HG02884 (cell line): ENCODE measurements around the gene SPTB.

ENCODE experiments used
- ATAC-seq: cut with Tn5 transposase; IDR thresholded peaks from one replicate; pipeline ENCODE4 v1.9.1; 2021; ENCODE audit warnings: mild to moderate bottlenecking, moderate library complexity; ENCODE audit not compliant: unreplicated experiment

SPTB gene

DNA sequence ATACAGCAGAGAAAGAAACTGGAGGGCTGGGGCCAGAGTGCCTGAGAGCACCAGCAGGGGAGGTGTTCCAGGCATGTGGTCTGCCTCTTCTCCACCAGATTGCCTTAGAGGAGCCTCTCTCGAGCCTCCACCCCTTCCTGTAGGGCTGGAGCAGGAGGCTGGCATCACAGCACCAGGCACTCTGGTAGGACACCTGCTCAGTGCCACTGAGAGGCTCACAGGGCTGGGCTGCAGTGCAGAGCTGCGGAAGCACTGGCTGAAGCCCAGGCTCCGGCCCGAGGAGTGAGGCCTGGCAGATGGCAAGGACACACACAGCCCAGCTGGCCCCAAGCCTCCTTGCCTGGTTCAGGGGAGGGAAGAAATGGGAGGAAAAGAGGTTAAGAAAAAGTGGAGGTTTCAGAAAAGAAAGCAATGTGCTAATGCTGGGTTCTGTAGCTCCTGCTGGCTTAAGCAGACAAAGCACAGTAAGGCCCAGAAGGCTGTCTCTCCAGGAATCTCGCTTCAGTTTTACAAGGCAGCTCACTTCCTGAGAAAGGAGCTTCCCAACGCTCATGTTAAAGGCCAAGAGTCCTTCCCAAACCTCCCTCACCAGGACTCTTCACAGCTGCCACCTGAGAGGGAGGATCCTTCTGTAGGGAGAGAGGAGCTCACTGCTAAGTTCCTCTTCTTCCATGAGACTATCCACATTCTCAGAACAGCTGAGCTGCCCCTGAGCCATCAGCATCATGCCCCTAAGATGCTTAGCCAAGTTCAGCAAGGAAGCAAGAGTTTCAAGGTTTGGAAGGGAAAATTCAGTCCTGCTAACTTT is 23.8 kb downstream of the SPTB start:
- no peak for ATAC-seq

DNA sequence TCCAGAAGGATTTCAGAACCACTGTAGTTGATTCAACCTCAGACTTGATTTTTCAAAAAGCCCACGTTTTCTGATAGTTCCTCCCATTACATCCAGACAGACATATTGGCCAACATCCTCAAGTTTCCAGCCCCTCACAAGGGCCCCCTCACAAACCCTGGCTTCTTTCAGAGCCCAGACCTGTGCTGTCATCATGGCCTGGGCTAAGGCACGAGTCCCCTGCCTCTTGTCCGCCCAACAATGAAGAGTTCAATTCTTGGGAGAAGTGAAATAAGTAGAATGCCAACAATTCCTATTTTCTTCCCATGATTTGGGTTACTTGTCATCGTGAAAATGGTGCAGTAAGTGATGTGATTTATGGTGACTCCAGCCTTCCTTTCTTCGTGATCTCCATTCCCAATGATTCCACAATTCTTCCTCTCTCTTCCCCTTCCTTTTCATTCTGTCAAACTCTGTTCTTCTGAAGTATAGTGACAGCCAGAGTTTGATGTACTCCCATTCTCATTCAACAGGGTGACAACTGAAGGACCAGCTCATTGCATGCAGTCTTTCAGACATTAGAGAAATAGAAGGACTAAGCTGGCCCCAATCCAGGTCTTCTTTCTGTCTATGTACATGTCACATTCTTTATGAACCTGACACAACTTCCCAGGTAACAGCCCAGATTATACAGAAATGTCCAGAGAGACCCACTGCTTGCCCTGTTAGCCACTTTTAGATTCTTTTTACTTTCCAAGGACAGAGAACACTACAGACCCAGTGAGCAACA is 29.2 kb downstream of the SPTB start:
- no peak for ATAC-seq

DNA sequence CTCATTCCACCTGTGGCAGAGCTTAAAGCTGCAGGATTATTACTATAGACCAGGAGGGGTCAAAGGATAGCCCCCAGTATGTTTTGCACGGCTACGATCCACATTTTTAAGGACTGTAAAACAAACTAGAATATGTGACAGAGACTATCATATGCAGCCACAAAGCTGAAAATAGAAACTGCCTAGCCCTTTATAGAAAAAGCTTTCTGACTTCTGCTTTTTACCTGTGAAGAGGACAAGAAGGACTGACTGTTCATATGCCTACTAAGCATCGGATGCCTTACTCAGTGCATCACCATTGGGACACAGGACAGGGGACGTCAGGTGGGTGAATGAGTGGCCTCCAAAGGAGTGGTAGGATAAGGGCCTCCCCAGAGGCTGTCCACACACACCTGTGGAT is 29.8 kb downstream of the SPTB start:
- no peak for ATAC-seq

DNA sequence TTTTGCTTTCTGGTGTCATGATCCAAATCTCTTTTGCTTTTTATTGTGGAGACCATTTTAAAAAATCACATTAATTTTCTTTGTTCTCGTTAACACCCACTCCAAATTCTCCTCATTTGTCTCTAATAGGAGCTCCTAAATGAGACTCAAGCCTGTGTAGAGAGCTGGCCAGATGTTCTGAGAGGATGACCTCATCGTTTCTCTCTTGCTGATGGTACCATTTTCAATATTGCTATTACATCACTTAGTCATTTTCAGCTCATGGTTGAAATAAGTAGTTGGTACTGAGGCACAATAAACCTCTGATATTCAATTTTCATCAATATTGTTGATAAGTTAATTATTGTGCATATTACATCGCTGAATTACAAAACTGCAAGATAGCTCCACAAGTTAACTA is 31.5 kb downstream of the SPTB start:
- no peak for ATAC-seq

DNA sequence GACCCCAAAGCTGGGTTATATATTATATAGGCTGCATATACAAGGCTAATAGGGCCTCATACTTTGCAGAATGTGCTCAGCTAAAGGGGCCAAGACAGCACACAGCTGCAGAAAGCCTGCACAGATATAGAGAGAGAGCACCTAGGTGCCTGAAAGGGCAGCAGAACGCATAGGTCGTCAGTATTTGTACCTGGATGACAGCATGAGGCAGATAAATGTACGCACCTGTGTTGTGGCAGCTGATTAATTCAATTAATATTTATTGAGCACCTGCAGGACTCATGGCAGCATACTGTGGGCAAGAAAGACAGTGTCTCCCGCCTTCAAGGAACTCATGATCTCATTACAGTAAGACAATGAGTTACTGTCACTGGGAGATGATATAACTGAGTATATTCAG is 33.4 kb downstream of the SPTB start:
- no peak for ATAC-seq

DNA sequence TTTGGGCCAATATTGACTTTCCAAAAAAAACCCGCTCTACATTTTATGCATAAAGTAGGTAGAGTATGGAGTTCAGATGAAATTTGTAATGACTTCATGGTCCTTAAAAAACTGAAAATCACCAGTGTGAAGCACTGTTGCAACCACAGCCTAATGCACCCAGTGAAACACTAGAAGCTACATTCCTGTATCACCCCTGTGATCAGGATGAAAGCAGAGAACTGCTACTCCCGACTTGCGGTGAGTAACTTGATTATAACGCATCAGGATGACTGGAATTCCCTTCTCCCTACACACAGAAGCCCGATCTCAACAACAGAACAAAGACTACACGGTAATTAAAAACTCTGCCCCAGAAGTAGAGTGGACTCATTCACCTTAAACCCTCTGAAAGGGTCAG is 33.8 kb downstream of the SPTB start:
- no peak for ATAC-seq

DNA sequence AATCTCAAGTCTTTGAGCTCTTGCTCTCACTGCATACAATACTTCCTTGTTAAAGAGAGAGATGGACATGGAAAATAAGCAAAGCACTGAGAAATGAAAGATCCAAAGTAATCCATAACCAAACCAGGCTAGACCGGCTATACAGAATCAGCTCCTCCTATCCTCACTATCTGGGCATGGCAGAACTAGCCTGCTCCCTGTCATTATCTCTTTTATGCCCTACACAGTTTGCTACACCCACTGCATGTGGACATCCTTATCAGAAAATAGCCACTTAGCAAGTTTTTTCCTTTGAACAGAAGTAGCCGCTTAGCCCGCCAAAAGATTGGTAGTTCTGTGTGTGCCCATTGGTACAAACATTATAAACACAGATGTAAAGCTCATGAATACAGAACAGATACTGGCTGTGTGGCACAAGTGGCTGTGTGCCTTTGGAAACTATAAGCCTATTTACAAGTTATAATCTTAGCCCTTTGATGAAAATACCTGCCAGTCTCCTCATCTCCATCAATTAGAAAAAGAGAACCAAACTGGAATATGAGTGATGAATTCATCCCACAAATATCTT is 34.7 kb downstream of the SPTB start:
- no peak for ATAC-seq

DNA sequence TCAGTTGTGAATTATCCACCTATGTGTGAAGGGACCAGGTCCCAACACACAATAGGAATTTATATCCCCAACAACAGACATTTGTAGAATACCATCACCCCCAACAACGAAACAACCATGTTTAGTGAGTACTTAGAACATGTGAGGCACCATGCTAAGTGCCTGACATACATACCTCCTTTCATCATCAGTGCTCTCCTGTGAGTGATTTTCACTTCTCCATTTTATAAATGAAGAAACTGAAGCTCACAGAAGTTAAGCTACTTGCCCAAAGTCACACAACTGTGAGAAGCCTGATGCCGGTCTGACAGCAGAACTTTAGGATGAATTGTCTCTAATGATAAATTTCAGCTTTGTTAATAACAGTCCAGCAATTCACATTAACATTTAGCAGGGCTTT is 35.4 kb downstream of the SPTB start:
- peak; percentile 74 for ATAC-seq

DNA sequence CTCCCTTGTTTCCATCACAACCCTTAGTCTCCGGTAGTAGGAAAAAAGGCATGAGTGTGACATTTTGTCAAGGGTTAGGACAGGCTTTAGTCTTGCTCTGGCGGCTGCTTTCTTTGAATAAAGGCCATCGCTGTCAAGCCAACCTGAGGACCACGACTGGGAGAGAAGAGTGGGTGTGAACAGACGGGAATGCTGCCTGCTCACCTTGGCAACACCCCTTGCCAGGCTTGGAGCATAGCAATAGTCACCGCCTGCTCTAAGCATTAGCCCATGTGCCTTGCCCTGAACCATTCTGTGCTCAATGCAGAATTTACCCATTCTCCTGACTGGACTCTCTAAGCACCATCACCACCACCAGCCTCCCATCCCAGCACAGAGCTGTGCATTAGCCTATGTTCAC is 36.2 kb downstream of the SPTB start:
- no peak for ATAC-seq

DNA sequence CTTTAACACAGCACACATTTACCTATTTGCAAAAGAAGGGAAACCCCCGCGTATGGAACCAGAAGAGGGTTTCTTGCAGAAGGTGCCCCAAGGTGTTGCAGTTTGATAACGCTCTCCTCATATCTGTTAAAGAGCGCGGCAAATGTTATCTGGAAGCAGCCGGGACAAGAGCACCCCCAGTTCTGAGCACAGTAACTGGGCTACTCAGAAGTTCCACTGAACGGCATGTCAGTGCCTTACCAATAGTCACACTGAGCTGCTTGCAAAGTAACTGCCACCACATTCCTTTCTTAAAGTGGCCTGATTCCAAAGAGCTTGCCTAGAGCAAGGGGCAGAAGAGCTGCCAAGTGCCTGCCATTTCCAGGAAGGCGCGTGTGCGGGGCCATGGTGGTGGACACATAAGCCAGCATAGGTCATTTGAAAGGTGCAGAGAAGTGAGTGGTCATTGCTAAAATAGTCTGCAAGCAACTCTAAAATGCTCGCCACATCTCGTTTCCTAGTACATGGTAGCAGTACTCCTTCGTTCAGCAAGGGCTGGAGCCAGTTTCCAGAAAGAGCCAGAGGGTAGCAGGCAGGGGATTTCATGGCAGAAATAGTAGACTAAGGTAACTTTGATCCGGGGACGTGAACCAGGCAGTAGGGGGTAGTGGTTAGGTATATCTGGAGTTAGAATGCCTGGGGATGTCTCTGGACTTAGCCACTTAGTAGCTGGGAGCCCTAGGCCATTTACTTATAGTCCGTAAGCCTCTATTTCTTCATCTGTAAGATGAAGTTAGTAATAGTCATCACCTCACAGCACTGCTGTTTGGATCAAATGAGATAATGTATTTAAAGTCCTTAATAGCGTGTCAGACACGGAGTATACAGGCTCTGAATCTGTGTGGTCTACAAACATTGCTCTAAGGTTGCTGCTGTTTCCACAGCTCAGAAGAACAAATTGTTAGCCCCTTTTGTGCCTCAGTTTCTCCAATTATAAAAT is 37.6 kb downstream of the SPTB start:
- ATAC-seq = no peak

DNA sequence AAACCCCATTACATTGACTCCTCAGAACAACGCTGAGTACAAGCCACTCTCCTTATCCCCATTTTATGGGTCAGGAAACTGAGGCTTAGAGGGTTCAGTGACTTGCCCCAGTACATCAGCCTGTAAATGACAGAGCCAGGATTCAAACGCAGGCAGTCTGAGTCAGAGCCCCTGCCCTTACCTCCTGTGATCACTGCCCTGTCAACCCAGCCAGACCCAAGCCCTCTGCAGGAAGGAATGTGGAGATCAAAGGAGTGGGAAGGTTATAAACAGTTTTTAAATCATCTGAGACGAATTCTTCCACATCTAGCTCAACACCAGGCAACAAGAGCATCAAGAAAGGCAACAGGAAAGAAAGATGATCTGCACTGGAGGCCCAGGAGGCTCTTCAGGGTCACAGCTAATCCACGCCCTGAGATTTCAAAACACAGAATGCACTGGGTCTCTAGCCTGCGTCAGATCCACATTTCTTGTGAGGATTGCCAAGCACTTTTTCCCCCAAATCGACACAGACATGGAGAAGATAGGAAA is 38.5 kb downstream of the SPTB start:
- no peak for ATAC-seq

DNA sequence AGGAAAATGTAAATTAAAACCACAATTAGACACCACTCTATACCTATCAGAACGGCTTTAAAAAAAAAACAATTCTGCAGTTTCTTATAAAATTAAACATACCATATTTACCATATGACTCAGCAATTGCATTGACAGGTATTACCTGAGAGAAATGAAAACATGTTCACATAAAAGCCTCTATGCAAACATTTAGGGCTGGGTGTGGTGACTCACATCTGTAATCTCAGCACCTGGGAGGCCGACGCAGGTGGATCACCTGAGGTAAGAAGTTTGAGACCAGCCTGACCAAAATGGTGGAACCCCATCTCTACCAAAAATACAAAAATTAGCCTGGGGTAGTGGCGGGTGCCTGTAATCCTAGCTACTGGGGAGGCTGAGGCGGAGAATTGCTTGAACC is 41.1 kb downstream of the SPTB start:
- ATAC-seq = no peak

DNA sequence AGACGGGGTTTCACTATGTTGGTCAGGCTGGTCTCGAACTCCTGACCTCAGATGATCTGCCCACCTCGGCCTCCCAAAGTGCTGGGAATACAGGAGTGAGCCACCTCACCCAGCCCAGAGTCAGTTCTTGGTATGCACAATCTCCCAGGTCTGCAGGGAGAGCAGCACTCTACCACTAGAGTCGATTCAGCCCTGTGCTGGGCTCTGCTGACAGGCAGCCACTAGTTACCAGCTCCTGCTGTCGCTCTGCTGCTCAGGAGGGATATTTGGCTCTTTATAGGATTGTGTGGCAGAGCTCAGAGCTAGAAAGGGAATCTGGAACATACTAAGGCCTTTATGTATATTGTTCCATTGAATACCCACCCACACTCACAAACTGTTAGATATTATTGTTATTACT is 44.3 kb downstream of the SPTB start:
- ATAC-seq = no peak

DNA sequence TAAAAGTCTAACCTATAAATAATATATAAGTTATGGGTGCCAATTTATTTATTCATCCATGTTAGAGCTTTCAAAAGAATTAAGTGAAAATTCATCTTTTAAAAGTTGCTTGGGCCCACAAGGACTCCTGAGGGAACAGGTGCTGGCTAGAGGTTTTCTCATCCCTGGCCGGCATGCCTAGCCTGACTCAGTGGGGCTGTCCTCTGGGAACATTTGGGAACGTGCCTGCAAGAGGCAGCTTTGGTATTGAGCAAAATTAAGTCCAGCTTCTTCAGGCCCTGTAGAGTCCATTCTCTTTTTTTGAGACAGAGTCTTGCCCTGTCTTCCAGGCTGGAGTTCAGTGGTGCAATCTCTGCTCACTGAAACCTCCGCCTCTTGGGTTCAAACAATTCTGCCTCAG is 44.7 kb downstream of the SPTB start:
- no peak for ATAC-seq

DNA sequence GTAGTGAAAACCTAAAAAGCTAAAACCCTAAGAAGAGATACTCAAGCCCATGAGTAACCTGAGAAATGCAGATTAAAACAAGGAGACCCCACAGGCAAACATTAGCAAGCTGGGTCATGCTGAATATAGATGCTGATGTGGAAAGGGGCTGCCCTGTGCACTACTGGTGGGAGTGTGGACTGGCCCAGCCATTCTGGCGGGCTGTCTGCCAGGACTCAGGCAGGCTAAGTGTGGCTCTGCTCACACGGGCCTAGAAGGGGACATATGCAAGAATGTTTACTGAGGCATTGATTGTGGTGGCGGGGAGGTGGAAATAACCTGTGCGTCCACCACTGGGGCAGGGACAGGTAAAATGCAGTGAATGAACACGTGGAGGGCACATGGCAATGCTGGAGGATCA is 48.3 kb downstream of the SPTB start:
- ATAC-seq = no peak

DNA sequence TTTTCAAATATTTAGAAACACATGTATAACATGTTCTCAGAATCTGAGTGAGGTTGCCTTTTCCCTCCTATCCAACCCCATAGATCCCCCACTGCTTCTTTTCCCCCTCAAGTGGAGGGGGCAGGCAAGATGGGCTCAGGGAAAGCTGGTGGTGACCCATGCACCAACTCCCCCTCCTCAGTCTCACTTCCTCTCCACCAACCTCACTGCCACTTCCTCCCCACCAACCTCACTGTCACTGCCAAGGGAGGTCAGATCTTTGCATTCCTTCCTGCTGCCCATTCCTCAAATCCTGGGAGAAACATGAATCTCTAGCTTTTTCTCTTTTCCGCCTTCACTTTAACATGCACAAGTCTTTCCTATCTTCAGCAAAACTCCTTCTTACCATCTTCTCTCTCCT is 48.7 kb downstream of the SPTB start:
- ATAC-seq = no peak

DNA sequence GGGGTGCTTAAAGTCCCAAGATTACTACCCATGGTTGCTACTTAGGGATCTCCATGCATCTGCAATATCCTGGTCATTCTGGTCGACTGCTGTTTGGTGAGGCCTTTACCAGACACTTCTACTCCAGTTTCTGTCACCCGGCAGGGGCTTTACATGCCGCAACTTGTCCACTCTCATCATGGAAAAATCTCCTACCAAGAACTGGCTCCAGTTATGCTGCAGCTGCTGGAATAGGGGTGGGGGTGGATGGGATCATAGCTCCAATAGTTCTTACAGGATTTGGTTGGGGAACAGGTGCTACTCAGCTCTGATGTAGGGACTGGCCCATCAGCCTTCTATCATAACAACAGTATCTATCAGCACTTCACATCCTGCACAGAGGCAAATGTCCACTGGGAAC is 51.6 kb downstream of the SPTB start:
- ATAC-seq = no peak

DNA sequence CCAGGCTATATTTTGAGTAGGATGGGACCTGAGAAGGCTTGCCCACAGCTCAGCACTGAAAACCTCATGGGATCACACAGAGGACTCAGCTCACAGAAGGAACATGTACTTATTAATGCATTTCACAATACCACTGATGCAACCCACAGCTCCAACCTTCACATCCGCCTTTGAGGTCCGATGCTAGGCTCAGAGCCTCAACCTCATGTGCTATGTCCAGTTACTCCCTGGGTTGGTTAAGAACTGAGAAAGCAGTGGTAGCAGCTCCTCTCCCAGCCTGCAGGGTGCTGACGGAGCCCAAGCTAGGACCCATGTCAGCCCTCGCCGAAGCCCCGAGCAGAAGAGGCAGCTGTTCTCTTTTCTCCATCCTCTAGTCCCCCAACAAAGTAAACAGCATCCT is 52.9 kb downstream of the SPTB start:
- ATAC-seq = no peak

DNA sequence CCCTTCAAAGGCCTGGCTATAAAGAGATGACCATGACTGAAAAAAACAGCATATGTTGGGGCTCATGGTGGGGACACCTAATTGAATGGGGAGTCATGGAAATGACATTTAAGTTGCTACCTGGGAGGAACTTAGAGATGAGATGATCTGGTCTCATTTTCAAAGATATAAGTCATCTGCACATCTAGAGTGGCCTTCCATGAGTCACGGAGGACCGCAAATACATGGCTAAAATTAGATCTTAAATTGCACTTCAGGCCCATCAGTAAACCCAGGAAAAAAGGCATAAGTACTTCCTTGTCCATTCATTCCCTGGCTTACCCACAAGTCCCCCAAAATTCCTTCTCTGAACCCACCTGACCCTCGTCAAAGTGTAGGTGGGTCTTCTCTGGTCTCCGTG is 53.4 kb downstream of the SPTB start:
- ATAC-seq = no peak

DNA sequence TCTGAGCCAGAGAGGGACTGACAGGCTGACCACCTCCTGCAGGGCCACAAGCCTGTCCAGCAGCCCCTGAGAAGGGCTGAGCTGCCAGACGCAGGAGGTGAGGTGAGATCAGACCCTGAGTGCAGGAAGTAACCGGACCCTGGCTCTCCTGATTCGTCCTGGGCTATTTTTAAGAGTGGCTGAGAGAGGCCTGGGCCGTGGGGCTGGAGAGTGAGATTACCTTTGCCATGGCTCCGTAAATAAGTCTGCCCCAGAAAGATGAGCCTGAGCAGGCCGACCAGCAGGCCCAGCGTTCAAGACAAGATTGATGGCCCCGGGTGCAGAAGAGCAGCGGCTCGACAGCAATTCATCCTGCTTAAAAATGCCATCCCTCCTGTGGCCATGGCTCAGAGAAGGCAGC is 54.2 kb downstream of the SPTB start:
- no peak for ATAC-seq

DNA sequence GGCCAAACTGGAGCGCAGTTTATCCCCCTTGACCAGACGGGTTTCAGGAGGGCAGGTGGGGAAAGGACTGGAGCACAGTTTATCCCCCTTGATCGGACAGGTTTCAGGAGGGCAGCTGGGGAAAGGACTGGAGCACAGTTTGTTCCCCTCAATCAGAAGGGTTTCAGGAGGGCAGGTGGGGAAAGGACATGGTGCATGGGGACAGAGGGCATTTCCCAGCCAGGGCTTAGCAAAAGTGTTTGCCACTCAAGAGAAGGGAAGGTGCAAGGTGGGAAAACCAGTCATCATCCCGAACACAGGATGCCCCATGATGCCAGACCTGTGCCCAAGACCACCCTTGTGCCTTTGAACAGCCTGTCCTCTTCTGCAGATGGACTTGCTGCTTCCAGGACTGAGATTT is 54.7 kb downstream of the SPTB start:
- no peak for ATAC-seq
